Stimulated activated CD4-positive, alpha-beta T cell treated with anti-CD3 and anti-CD28 coated beads, Interleukin-15, amount 100 ng/mL, for 1 hour (primary cell): Measurements from ENCODE around the gene C12orf56.
A peak's percentile ranks its signal among the peaks of the same experiment; 100 is the strongest.

Experiments
- DNase-seq, 2 donors: peaks; one replicate each; pipeline ENCODE4 v3.0.0-alpha.2; 2020; ENCODE audit warnings: low read depth in 1 of 2, low spot score in 1 of 2

C12orf56 gene

GRCh38 chr12:64390275-64390851, at the start of gene C12orf56:
TSS of gene C12orf56 (minus strand) at chr12:64390758. CDS start at chr12:64390565, 193 bp downstream.
- no peak for DNase-seq

- DNase-seq: no peak
Measured at GRCh38 chr12:64440100-64440499, 49.5 kb upstream of the C12orf56 start.

- no peak for DNase-seq
Measured at GRCh38 chr12:64433915-64434314, 43.4 kb upstream of the C12orf56 start.

GRCh38 chr12:64431791-64432190, 41.2 kb upstream of the C12orf56 start:
- no peak for DNase-seq

- DNase-seq: no peak
Measured at GRCh38 chr12:64430886-64431285, 40.3 kb upstream of the C12orf56 start.

GRCh38 chr12:64428956-64429355, 38.4 kb upstream of the C12orf56 start:
- DNase-seq: no peak

DNA sequence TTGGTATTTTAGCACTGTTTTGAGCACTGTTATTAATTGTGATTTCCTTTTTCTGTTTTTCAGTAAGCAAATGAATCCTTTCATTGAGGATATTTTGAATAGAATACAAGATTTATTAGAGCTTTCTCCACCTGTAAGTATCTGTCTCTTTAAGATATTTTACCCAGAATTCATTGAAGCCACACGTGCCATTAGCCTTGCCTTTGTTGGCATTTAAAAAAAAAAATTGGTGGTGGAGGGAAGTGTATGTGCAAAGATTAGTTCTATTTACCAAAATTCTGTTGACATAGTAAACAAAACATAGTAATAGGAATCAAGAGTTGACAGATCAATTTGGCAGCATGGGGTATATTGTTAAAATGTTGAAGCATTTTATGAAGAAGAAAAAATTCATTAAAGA, 37.4 kb upstream of the C12orf56 start:
- DNase-seq: no peak

GRCh38 chr12:64419696-64420095, 29.1 kb upstream of the C12orf56 start:
- DNase-seq: no peak

- DNase-seq: no peak
Measured at GRCh38 chr12:64418209-64418608, 27.7 kb upstream of the C12orf56 start.

DNA sequence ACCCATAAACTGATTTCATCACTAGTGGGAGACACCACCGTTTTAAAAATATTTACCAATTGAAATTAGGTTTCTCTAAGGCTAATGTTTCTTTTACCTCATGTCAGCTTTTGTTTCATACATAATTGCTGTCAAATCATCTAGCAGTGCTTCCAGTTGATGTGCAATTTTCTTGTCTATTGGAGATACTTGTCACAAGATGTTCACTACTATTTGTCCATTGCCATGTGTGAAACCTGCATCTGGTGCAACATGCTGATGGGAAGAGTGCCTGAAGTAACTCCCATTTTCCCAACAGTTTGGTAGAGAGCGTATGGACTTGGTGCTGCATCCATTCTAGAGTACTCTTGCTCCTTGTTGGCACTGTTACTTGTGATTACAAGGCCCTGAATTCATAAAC, 23.3 kb upstream of the C12orf56 start:
- no peak for DNase-seq

DNA sequence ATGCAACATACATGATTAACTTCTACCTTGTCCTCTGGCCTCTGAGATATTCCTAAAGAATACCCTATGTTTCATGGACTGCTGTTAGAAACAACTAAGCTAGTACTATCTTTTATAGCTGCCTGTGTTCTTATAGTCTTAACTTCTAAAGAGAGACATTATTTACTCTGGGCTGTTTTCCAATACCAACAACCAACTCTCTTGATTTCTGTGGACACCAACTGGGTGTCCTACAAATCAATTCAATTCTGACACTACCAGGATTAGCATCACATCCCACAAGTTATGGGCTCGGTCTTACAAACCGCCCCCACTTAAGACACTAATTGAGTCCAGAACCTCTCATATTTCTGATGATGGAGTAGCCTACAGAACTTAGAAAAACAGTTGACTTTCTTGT, 21.9 kb upstream of the C12orf56 start:
- DNase-seq: no peak

DNA sequence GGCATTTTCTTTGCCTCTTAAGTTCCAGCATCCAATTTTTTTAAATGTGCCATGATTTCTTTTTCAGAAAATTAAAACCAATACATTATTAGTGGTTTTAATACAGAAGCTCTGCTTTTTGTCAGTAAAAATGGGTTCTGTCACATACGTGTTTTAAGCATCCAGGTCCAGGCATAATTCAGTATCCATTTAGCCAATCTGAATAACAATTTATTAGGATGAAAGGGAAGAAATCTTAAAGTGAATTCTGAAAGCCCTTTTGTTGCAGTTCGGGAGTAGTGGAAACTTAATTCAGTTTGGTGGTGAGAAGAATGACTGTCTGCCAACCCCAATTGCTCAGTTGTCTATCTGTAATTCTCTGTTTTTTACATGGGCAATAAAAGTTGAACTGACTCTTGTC, 20.9 kb upstream of the C12orf56 start:
- no peak for DNase-seq

GRCh38 chr12:64407342-64408223, 17.0 kb upstream of the C12orf56 start:
- no peak for DNase-seq

DNA sequence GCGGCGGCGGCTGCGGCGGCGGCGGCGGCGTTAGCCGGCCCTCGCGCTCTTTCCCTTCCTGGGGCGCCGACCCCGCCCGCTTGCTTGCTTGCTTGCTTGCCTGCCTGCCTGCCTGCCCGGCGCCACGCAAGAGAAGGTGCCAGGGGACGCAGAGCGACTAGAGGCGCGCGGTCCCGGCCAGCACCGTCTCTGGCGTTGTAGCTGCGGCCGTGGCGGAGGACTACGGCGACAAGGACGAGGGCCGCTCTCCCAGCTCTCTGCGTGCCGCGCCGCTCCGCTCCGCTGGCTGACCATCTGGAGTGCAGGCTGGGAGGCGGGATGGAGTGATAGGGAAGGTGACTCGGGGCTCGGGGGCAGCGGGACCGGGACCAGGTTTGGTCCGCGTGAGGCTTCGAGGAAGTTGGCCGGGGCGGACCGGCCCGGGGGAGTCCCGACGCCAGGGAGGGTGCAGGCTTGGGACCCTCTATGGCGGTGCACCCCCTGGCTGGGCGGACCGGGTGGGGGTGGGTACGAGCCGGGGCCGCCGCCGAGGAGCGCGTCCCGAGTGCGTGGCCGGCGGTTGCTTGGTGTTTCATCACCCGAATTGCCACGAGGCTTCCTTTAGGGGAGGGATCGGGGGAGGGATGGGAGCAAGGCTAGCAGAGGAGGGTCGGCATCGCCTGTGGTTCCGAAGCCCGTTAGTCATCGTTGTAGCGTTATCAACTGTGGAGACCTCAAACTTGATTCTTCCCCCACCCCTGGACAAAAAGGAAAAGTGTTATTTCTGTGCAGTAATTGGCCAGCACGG, 14.1 kb upstream of the C12orf56 start:
- DNase-seq: peak; percentile 20 to 57

DNA sequence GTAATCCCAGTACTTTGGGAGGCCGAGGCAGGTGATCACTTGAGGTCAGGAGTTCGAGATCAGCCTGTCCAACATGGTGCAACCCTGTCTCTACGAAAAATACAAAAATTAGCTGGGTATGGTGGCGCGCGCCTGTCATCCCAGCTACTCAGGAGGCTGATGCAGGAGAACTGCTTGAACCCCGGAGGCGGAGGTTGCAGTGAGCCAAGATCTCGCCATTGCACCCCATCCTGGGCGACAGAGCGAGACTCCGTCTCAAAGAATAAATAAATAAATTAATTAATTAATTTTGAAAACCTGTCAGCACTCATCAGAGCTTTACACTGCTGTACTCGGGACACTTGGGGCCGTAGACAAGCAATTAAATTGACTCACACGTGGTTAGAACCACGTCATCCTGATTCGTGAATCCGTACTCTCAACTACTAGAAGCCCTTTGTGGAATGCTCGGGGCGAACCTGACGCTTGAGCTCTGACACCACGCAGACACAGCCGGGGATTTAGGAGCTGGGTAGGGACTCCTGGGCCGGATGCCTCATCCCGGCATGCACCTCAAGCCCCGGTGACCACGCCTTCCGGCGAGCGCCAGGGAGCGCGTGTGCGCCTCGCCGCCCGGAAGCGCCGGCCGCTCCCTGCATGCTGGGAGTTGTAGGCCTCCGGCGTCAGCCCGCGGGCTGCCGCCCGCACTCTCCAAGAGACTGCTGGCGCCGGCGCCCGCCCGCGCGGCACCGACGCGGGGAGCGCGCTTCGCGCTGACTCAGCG, 13.3 kb upstream of the C12orf56 start, which contains the start of gene XPOT:
TSS of gene XPOT (plus strand) at position 686 of the 763 bp plus-strand sequence. CDS start 5,644 bp downstream, outside the sequence.
- peak; percentile 83 to 87 for DNase-seq

DNA sequence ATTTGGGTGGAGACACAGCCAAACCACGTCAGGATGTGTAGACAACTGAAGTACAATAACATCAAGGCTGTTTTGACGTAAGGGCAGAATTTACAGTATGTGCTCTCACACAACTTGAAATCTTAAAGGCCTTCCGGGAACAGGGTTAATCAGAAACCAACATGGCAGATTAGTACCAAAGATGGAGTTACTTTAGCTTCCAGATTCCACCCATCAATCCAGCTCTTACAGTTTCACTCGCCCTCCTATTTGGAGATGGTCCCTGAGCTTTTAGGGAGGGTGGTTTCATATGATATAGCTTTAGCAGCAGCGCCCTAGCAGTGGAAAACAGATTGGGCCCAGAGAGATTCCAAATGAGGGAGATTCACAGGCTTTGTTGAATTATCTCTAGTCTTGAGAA, 11.6 kb upstream of the C12orf56 start:
- no peak for DNase-seq

- no peak for DNase-seq
Measured at GRCh38 chr12:64400041-64400440, 9.5 kb upstream of the C12orf56 start.

DNA sequence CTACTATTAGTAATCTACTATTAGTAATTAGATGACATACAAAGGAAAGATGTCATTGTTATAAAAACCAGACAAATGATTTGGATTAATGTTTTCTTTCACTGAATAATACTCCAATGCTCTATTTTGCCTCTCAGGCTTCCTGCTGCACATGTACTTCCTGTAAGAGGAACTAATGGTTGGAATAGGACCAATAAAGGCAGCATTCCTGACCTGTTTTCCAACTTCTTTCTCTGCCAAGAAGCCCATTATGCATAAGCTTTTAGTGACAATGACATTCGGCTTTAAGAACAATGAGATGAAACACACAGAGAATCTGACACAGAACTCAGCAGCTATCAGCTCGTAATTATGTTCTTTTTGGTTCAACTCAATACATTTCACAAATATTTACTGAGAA, 5.2 kb upstream of the C12orf56 start:
- no peak for DNase-seq

DNA sequence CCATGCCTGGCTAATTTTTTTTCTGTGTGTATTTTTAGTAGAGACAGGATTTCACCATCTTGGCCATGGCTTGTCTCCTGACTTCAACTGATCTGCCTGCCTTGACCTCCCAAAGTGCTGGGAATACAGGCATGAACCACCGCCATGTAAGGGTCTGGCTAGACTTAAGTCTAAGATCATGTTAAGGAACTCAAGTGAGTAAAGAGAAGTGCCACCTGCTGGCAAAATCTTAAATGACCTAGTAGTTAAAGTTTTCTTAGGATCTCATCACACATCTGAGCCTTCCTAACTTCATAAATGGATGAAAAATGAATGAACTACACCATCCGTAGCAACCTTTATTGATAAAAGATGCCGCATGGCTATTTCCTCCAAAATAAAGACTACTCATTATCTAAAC, 1.7 kb upstream of the C12orf56 start:
- DNase-seq: no peak

- DNase-seq: no peak
Measured at GRCh38 chr12:64389154-64389553, 1.4 kb downstream of the C12orf56 start.

- DNase-seq: no peak
Measured at GRCh38 chr12:64387197-64387816, 3.3 kb downstream of the C12orf56 start.
